Measurements from ENCODE around the gene PRKACB.
"Not testable (repeated sequence)": the region's sequence is repeated elsewhere in the genome, so short reads cannot be mapped to it uniquely, and the experiment has no call there.

Gene PRKACB

GRCh38 chr1:84143796-84144565 lies at the start of gene PRKACB:
Gene PRKACB (plus strand): TSS chr1:84144271. CDS start chr1:84144362, 91 bp downstream.
- DNase-seq (ENCODE audit: low spot score): no peak

- no peak for DNase-seq (ENCODE audit: low spot score)
These were observed 48.8 kb upstream of the PRKACB start for GRCh38 chr1:84095308-84095707.

GRCh38 chr1:84096176-84096575 lies 47.9 kb upstream of the PRKACB start:
- DNase-seq (ENCODE audit: low spot score): no peak

- no peak for DNase-seq (ENCODE audit: low spot score)
These were observed 42.9 kb upstream of the PRKACB start for GRCh38 chr1:84101204-84101603.

- no peak for DNase-seq (ENCODE audit: low spot score)
These were observed 40.7 kb upstream of the PRKACB start for GRCh38 chr1:84103197-84103992.

- DNase-seq (ENCODE audit: low spot score): not testable (repeated sequence)
These were observed 36.5 kb upstream of the PRKACB start for GRCh38 chr1:84107538-84107937.

GRCh38 chr1:84107955-84108354 lies 36.1 kb upstream of the PRKACB start:
- no peak for DNase-seq (ENCODE audit: low spot score)

- no peak for DNase-seq (ENCODE audit: low spot score)
These were observed 35.0 kb upstream of the PRKACB start for GRCh38 chr1:84108900-84109578.

- no peak for DNase-seq (ENCODE audit: low spot score)
These were observed 33.4 kb upstream of the PRKACB start for GRCh38 chr1:84110629-84111028.

GRCh38 chr1:84116558-84116957 lies 27.5 kb upstream of the PRKACB start:
- DNase-seq (ENCODE audit: low spot score): no peak

GRCh38 chr1:84117868-84118267 lies 26.2 kb upstream of the PRKACB start:
- DNase-seq (ENCODE audit: low spot score): no peak

GRCh38 chr1:84121360-84121759 lies 22.7 kb upstream of the PRKACB start:
- DNase-seq (ENCODE audit: low spot score): no peak

GRCh38 chr1:84122780-84123382 lies 21.2 kb upstream of the PRKACB start:
- DNase-seq (ENCODE audit: low spot score): no peak

GRCh38 chr1:84133479-84133878 lies 10.6 kb upstream of the PRKACB start:
- DNase-seq (ENCODE audit: low spot score): no peak

- no peak for DNase-seq (ENCODE audit: low spot score)
These were observed 8.7 kb upstream of the PRKACB start for GRCh38 chr1:84135341-84135740.

GRCh38 chr1:84141182-84142003 lies 2.7 kb upstream of the PRKACB start:
- no peak for DNase-seq (ENCODE audit: low spot score)

GRCh38 chr1:84145068-84145467 lies 997 bp downstream of the PRKACB start:
- no peak for DNase-seq (ENCODE audit: low spot score)

- no peak for DNase-seq (ENCODE audit: low spot score)
These were observed 2.5 kb downstream of the PRKACB start for GRCh38 chr1:84146411-84147032.

- DNase-seq (ENCODE audit: low spot score): no peak
These were observed 4.7 kb downstream of the PRKACB start for GRCh38 chr1:84148758-84149157.

GRCh38 chr1:84152649-84153056 lies 8.6 kb downstream of the PRKACB start:
- DNase-seq (ENCODE audit: low spot score): no peak

- no peak for DNase-seq (ENCODE audit: low spot score)
These were observed 11.4 kb downstream of the PRKACB start for GRCh38 chr1:84155517-84155916.

Data from HuH-7 (cell line).